SU-DHL-6 (cell line): ENCODE data around the gene GATM.

Experiments
- H2AFZ ChIP-seq: fragments of 200-600 bp; sonication (generic); 2 replicates; pipeline ENCODE4 v1.6.1; 2014; ENCODE audit warnings: low read depth, mild to moderate bottlenecking, moderate library complexity, mixed read lengths, antibody characterized with exemption, low read length; ENCODE audit not compliant: severe bottlenecking
- H3F3A ChIP-seq: fragments of 200-600 bp; shearing (Covaris generic); 2 replicates; pipeline ENCODE4 v1.6.0; 2016; ENCODE audit warnings: antibody characterized with exemption, mild to moderate bottlenecking; ENCODE audit not compliant: insufficient read depth
- H3K27ac ChIP-seq: fragments of 200-600 bp; sonication (generic); 2 replicates; pipeline ENCODE4 v1.5.1; 2016; ENCODE audit warnings: low read depth, mild to moderate bottlenecking, low read length, moderate library complexity, mixed read lengths
- H3K27me3 ChIP-seq: fragments of 200-600 bp; sonication (generic), shearing (Covaris generic); 2 replicates; pipeline ENCODE4 v1.6.0; 2014; ENCODE audit warnings: mild to moderate bottlenecking, low read length
- H3K36me3 ChIP-seq: fragments of 200-600 bp; sonication (generic); 2 replicates; pipeline ENCODE4 v1.6.1; 2014; ENCODE audit warnings: mild to moderate bottlenecking, low read length, mixed read lengths
- H3K4me2 ChIP-seq: fragments of 300-600, 200-600 bp; shearing (Covaris generic), sonication (generic); 2 replicates; pipeline ENCODE4 v1.6.0; 2014; ENCODE audit warnings: low read length, low read depth, mild to moderate bottlenecking; ENCODE audit not compliant: poor library complexity, severe bottlenecking
- H3K4me3 ChIP-seq: fragments of 200-600 bp; sonication (generic); 2 replicates; pipeline ENCODE4 v1.5.1; 2014; ENCODE audit warnings: antibody characterized with exemption, low read length, mild to moderate bottlenecking, mixed read lengths; ENCODE audit not compliant: insufficient read depth, poor library complexity, severe bottlenecking
- H3K79me2 ChIP-seq: fragments of 200-600 bp; sonication (generic); 2 replicates; pipeline ENCODE4 v1.6.1; 2014; ENCODE audit warnings: mild to moderate bottlenecking, low read length, moderate library complexity; ENCODE audit not compliant: insufficient read depth
- H3K9ac ChIP-seq: fragments of 200-600 bp; sonication (generic); 2 replicates; pipeline ENCODE4 v1.7.0; 2014; ENCODE audit warnings: mild to moderate bottlenecking, low read length
- H3K9me2 ChIP-seq: fragments of 200-600 bp; sonication (generic); replicated peaks from 2 replicates; pipeline ENCODE4 v1.6.1; 2014; ENCODE audit warnings: low read length; ENCODE audit not compliant: insufficient read depth
- H3K9me3 ChIP-seq: fragments of 200-600 bp; sonication (generic); 2 replicates; pipeline ENCODE4 v1.6.1; 2014; ENCODE audit warnings: low read length, mixed read lengths; ENCODE audit not compliant: insufficient read depth
- H4K20me1 ChIP-seq: fragments of 200-600 bp; sonication (generic); 2 replicates; pipeline ENCODE4 v1.6.1; 2014; ENCODE audit warnings: low read depth, mild to moderate bottlenecking, antibody characterized with exemption, low read length, moderate library complexity, mixed read lengths
- CTCF ChIP-seq: fragments of 200-600 bp; sonication (generic); IDR thresholded peaks from one replicate; pipeline ENCODE4 v1.5.1; 2017; ENCODE audit warnings: antibody characterized with exemption, mild to moderate bottlenecking, low read length, moderate library complexity; ENCODE audit not compliant: insufficient read depth, poor library complexity, severe bottlenecking
- EZH2phosphoT487 ChIP-seq: fragments of 200-600 bp; sonication (generic), shearing (Covaris generic); conservative IDR thresholded peaks from 2 replicates; pipeline ENCODE4 v1.6.1; 2018; ENCODE audit warnings: mild to moderate bottlenecking, antibody characterized with exemption, low read length, moderate library complexity, mixed read lengths

GATM gene

GRCh38 chr15:45340429-45340828 is 37.9 kb downstream of the GATM start:
- H3K27ac ChIP-seq: no peak overlapping the region
- H2AFZ ChIP-seq: no peak overlapping the region
- no peaks in the 10 kb centered on the region for H3K9me2 ChIP-seq
- no peaks in the 10 kb centered on the region for H3F3A ChIP-seq
- no peak overlapping the region for H3K4me2 ChIP-seq
- TF ChIP-seq EZH2phosphoT487 (no peak), CTCF (no peak)
- no peak overlapping the region for H3K9ac ChIP-seq
- no peaks in the 10 kb centered on the region for H3K9me3 ChIP-seq
- no peaks in the 10 kb centered on the region for H3K36me3 ChIP-seq
- no peaks in the 10 kb centered on the region for H3K79me2 ChIP-seq
- no peaks in the 10 kb centered on the region for H3K27me3 ChIP-seq
- no peak overlapping the region for H3K4me3 ChIP-seq
- H4K20me1 ChIP-seq: no peaks in the 10 kb centered on the region

- no peaks in the 10 kb centered on the region for H3K27me3 ChIP-seq
- no peak overlapping the region for H3K4me3 ChIP-seq
- H3K27ac ChIP-seq: no peak overlapping the region
- H3K9me2 ChIP-seq: no peaks in the 10 kb centered on the region
- no peaks in the 10 kb centered on the region for H4K20me1 ChIP-seq
- H3K36me3 ChIP-seq: no peaks in the 10 kb centered on the region
- no peak overlapping the region for H3K9ac ChIP-seq
- no peaks in the 10 kb centered on the region for H3F3A ChIP-seq
- H3K79me2 ChIP-seq: no peaks in the 10 kb centered on the region
- no peak for TF ChIP-seq CTCF
- no peak for TF ChIP-seq EZH2phosphoT487
- H3K9me3 ChIP-seq: no peaks in the 10 kb centered on the region
- no peak overlapping the region for H2AFZ ChIP-seq
- H3K4me2 ChIP-seq: no peak overlapping the region
These were observed 39.9 kb downstream of the GATM start for GRCh38 chr15:45338417-45338816.

GRCh38 chr15:45337224-45337623 is 41.1 kb downstream of the GATM start:
- H3K9me2 ChIP-seq: no peaks in the 10 kb centered on the region
- H3F3A ChIP-seq: no peaks in the 10 kb centered on the region
- no peak overlapping the region for H3K4me3 ChIP-seq
- no peaks in the 10 kb centered on the region for H3K79me2 ChIP-seq
- H3K27ac ChIP-seq: no peak overlapping the region
- H4K20me1 ChIP-seq: no peaks in the 10 kb centered on the region
- H3K9me3 ChIP-seq: no peaks in the 10 kb centered on the region
- H2AFZ ChIP-seq: no peak overlapping the region
- H3K27me3 ChIP-seq: no peaks in the 10 kb centered on the region
- no peak overlapping the region for H3K9ac ChIP-seq
- no peak for TF ChIP-seq CTCF
- TF ChIP-seq EZH2phosphoT487: no peak
- H3K36me3 ChIP-seq: no peaks in the 10 kb centered on the region
- H3K4me2 ChIP-seq: no peak overlapping the region

- TF ChIP-seq CTCF: no peak
- TF ChIP-seq EZH2phosphoT487: no peak
- Histone ChIP-seq H3K79me2 (no peaks in the 10 kb centered on the region), H3K4me2 (no peak overlapping the region), H4K20me1 (no peaks in the 10 kb centered on the region), H3K27me3 (no peaks in the 10 kb centered on the region), H3K9ac (no peak overlapping the region), H3K36me3 (no peaks in the 10 kb centered on the region), H3K9me2 (no peaks in the 10 kb centered on the region), H2AFZ (no peak overlapping the region), H3F3A (no peaks in the 10 kb centered on the region), H3K27ac (no peak overlapping the region), H3K9me3 (no peaks in the 10 kb centered on the region), H3K4me3 (no peak overlapping the region)
These were observed 44.8 kb downstream of the GATM start for GRCh38 chr15:45333550-45333949.
